Activated CD4-positive, alpha-beta T cell treated with anti-CD3 and anti-CD28 coated beads for 1 hour (primary cell): ENCODE results near the gene FAM229B.
"Not testable (repeated sequence)": the region's sequence is repeated elsewhere in the genome, so short reads cannot be mapped to it uniquely, and the experiment has no call there.

Source experiments
- DNase-seq: peaks from one replicate; pipeline ENCODE4 v3.0.0-alpha.2; 2020

Gene FAM229B

DNA sequence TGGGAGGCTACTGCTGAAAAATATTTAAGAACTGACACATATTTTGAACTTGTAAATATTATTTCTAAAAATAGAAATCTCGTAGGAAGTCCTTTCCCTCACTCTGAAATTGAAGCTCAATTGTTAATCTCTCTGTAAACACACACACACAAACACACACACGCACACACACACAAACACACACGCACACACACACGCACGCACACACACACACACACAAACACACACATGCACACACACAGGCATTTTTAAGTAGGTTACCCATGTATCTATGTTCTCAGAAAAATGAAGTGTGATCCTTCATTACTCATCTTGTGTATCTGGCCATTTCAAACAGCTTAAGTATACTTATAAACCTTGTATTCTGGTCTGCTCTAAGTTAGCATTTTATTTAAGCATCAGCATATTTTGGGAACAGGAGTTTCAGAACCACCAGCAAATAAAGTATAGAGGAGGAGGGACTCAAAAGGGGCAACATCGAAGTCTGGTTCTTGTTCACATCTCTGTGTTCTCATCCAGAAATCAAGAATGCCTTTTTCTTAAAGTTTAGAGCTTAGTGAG is 21.9 kb upstream of the FAM229B start:
- no peak for DNase-seq

DNA sequence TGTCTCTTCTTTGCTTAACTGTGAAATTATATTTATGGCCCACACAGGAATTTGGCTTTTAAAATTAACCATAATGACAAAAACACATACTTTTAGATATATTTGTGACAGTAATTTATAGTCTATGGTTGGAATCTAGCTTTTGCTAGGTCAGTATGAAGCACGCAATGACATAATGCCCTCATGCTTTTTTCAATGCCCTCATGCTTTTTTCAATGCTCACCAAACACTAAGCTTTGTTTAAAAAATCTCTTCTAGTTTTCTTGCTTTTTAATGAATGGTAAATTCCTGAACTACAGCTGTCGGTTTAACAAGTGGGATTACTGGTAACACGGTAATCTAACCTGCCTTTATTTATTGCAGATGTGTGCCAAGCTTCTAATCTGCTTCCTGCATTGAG is 20.8 kb upstream of the FAM229B start:
- DNase-seq: no peak

DNA sequence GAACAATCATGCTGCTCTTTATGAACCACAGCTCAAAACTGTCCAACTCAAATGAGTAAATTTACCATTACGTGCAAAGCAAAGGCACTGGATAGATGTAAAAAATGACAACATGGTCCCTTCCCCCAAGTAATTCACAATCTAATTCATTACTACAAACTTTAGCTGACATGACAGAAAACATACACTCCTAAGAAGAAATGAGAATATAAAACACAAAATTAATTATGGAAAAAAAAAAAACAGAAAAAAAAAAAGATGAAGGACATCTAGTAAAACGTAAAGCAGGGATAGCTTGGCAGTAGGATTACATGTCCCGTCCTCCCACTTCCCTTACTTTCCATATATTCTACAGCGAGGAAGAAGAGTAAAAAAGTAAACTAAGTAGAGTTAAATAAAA is 5.8 kb upstream of the FAM229B start:
- no peak for DNase-seq

- DNase-seq: no peak
These were observed 1.9 kb upstream of the FAM229B start for GRCh38 chr6:112085286-112086065.

DNA sequence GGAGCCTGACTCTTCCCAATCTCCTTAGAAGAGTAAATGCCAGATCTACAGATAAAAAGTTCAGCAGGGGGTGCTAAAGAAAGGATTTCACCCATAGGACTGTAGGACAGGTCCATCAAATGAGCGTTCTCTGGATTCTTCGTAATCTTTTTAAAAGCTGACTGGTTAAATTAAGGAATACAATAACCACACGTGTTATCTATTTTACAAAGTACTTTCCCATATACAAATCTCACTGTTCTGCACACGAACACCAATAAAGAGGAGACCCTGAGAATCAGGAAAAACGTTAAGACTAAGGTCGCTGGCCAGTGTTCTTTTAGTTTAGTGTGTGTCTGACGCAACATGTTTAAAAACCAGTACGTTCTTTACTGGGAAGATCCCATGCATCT is 651 bp upstream of the FAM229B start:
- DNase-seq: no peak

DNA sequence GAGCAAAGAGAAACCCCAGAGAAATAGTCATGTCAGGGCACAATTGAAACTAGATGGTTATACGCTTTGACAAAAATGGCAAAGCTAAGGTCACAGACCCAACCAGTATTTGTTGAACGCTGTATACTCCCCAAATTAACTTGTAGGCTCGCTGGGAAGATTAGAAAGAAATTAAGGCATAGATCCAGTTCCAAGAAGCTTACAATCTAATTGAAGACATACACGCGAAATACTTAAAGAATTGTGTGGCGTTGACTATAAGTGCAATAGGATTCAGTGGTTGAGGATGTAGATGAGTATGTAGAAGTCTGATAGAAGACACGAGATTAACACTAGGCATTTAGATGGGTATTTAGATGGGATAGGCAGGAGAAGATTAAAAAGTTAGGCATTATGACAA is 525 bp downstream of the FAM229B start:
- no peak for DNase-seq

DNA sequence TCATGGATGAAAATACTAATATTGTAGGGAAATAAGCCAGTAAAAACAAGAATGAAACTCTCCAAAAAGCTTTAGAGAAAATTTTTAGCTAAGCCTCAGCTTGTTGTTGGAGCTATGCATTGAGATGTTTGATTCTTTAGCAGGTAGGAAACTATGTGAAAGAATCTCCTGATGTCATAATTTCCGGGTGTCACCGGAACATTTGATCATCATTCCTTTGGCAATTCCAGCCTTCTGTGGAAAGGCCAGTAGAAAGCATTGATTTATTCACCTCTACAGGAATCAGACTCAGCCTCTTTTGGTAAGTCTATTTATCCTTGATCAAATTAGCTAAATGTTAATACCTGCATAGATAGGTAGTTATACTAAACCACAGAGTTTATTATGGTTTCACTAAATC is 9.5 kb downstream of the FAM229B start:
- DNase-seq: no peak

- DNase-seq: no peak
These were observed 13.2 kb downstream of the FAM229B start for GRCh38 chr6:112100561-112100960.

GRCh38 chr6:112106026-112106425 is 18.6 kb downstream of the FAM229B start:
- not testable (repeated sequence) for DNase-seq

DNA sequence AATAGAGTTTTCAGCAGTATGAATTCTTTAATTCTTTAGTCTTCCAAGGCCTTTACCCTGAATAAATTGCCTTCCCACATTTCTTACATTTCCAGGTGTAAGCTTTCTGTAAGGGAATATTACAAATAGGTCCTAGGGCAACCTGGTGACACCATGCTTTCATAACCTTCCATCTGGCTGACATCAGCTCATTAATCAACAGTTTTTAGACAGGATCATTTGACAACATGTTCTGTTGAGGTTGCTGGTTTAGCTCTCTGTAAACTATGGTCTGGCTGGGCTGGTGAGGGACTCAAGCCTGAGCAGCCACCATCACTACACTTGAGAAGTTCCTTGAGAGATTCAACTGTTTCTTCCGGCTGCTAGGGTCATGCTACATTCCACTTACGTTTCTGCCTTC is 19.2 kb downstream of the FAM229B start:
- no peak for DNase-seq

- no peak for DNase-seq
These were observed 21.9 kb downstream of the FAM229B start for GRCh38 chr6:112109262-112109661.

- DNase-seq: no peak
These were observed 26.0 kb downstream of the FAM229B start for GRCh38 chr6:112113431-112113830.

DNA sequence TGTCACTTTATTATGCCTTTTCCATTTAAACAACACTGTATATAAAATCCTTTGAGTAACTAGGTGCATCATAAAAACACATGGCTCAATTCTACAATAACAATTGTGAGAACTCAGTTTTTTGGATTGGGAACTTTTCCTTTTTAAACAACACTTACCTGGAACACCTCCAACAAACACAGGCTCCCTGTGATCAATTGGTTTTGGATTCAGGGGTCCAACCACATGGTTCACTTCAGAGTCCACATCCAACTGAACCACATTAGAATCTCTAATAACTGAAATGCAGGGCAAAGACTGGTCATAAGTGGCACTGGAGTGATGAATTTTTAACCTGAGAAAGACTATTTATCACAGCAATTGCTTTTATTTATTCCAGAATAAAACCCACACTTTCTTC is 26.5 kb downstream of the FAM229B start:
- no peak for DNase-seq

DNA sequence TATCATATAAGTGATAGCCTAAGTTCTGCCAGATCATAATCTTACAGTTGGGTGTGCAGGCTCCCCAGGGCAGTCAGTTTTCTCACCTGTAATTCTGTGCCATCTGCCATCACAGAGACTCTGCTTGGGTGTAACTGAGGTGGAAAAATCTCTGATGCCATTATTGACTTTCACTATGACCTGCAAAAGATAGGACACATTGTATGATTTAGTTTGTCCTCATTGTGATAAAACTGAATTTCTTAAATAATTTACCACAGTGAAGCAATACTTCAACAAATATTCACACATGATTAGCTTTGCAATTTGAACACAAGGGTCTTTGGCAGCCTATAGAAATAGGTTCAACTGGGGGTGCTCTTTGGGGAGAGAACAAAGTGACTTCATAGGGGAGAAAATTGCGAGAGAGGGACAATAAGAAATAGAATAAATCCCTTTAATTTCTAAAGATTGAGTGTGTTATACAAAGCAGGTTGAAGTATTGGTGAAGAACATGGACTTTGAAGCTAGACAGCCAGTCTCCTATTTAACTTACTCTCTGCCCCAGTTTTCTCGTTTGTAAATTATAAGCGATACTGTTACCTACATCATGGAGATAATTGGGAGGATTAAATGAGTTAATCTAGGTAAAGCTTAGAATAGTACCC is 27.3 kb downstream of the FAM229B start:
- DNase-seq: no peak

DNA sequence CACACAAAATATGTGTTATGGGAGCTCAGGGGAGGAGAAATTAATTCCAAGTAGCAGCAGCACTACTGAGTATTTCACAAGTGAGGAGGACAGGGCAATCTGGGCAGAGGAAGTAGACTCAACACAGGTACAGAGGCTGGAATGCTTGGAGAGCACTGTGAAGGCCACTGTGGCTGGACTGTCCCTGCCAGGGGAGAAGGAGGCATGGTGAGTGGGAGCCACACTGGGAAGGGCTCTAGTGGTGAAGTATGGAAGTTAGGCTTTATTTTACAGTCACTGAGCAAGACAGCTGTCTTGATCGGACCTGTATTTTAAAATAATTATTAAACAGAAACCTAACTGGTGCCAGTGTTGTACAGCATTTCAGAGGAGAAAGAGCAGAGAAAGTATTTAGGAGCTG is 28.8 kb downstream of the FAM229B start:
- DNase-seq: no peak

- no peak for DNase-seq
These were observed 30.2 kb downstream of the FAM229B start for GRCh38 chr6:112117554-112117953.

DNA sequence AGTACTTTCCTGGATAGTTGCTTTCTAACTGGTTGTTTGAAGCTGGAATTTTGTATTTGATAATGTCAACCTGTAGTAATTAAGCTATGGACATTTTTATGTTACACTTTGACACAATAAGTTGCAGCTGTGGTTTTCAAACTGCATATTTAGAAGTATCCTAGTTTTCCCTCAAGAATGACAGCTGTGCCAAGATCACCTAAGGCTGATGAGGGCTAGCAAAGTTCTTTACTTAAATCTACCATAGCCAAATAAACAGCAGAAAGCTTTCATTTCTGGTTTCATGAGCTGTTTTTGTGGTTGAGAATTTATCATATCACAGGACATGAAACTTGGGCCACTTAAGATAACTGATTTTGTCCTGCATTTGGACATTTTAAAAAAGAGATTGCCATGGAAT is 30.6 kb downstream of the FAM229B start:
- DNase-seq: no peak

DNA sequence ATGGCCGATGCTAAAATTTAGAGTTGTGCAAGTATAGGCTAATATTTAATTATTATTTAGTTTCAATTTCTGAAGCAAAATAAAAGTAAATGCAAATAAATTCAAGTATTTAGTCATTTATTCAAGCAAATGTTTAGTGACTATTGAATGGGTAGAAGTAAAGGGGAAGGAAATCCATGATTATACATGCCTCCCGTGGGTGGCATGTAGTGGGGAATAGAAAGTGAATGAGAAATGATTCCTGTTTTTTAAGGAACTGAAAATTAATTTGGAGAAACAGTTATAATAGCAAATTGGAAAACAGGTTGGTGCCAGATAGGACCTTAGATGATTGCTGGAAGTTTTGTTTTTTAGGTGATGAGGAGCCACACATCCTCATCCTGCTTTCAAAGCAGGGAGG is 35.4 kb downstream of the FAM229B start:
- no peak for DNase-seq

DNA sequence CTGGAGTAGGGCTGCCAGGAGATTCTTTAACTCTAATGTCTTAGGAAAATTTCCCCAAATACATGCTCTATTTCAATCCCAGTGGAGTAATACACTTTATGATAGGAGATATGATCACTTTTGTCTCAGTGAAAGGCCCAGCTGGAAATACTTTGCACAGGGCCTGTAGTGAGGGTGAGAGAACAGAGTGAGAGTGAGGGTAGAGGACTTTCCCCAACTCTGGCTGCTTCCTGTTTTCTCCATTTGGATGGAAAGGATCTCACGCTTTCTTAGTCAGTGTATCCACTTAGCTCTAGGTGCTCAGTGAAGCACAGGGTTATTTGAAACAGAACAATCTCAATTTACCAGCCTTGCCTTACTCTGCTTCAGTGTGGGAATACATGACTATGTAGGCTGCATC is 36.6 kb downstream of the FAM229B start:
- no peak for DNase-seq

GRCh38 chr6:112128208-112128607 is 40.8 kb downstream of the FAM229B start:
- DNase-seq: no peak

DNA sequence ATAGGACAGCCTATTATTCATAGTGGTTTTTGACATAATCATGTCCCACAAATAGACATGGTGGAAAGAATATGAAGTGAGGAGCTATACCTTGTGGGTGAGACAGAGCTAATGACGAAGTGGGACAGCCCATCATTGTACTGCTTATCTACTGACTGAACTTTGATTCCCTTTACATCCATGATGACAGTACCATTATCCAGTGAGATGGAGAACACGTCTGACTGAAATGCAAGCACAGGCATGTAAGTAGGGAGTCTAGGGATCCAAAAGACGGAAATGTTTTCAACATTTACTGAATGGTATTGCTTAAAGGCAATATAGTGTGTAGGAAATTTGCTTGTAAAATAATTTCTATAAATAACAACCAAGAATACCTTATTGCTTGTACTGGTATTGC is 43.5 kb downstream of the FAM229B start:
- no peak for DNase-seq

DNA sequence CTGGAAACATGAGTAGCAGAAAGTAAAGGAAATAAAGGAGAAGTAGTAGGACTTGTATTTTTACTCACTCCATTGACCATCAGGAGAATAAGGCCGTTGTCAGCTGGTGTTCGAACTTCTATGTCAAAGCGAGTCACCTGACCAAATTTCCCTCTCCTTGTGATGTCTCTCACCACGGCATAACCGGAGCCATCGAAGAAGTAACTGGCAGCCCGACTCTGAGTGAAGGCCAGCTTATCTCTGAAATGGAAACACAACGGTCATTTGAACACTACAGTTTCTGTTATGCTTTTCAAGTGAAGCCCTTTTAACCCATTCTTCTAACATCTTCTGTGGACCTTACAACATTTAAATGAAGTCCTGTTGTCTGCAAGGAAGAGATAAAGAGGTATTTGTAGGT is 51.7 kb downstream of the FAM229B start:
- no peak for DNase-seq

DNA sequence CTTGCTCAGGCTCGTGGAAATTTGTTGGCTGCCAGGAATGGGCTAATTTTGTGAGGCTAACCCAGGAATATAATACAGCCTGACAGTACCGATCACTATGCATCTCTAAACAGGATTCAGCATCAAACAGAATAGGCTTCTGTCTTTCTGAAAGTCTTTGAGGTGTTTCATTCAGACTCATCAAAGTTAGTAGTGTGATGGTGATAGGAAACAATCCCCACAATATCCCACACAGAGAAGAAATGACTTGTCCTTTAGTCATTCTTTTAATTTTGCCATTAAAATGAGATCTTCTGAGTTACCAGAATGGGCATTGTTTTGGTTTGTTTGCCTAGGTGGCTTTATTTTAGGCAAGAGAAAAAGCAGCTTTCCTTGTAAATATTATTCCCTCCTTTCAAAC is 54.3 kb downstream of the FAM229B start:
- no peak for DNase-seq

- DNase-seq: no peak
These were observed 56.9 kb downstream of the FAM229B start for GRCh38 chr6:112144145-112144926.
